VCaP (cell line): ENCODE measurements around the gene CRYBG1.
"Not testable (repeated sequence)": the region's sequence is repeated elsewhere in the genome, so short reads cannot be mapped to it uniquely, and the experiment has no call there.

ENCODE experiments used
- H3K27ac ChIP-seq: fragments of 450-650 bp; 2 replicates; pipeline ENCODE4 v1.5.1; 2017
- CTCF ChIP-seq: fragments of 450-650 bp; conservative IDR thresholded peaks from 2 replicates; pipeline ENCODE4 v1.5.1; 2017; ENCODE audit warnings: mild to moderate bottlenecking, moderate library complexity

Gene CRYBG1

GRCh38 chr6:106546691-106547414 lies 186.3 kb downstream of the CRYBG1 start:
- TF ChIP-seq CTCF, result no peak
- peak overlapping the region; percentile 9; the same call in 1 of the 2 replicates for H3K27ac ChIP-seq

- no peak for TF ChIP-seq CTCF
- H3K27ac ChIP-seq, result no peak overlapping the region; the same call in 1 of the 2 replicates
Measured at GRCh38 chr6:106547601-106548453, 187.3 kb downstream of the CRYBG1 start.

GRCh38 chr6:106548926-106549455 lies 188.5 kb downstream of the CRYBG1 start:
- not testable (repeated sequence) for H3K27ac ChIP-seq

GRCh38 chr6:106549521-106549920 lies 189.0 kb downstream of the CRYBG1 start:
- H3K27ac ChIP-seq, result no peak overlapping the region
- TF ChIP-seq CTCF, result no peak

- TF ChIP-seq CTCF, result no peak
- H3K27ac ChIP-seq, result no peak overlapping the region
Measured at GRCh38 chr6:106551155-106551554, 190.6 kb downstream of the CRYBG1 start.

- no peak for TF ChIP-seq CTCF
- H3K27ac ChIP-seq, result peak overlapping the region; percentile 37
Measured at GRCh38 chr6:106553440-106553839, 192.9 kb downstream of the CRYBG1 start.

- peak overlapping the region; percentile 37 for H3K27ac ChIP-seq
- no peak for TF ChIP-seq CTCF
Measured at GRCh38 chr6:106555767-106556166, 195.2 kb downstream of the CRYBG1 start.
